Activated gamma-delta T cell treated with anti-CD3 and anti-CD28 coated beads, Interleukin-2, amount 50 U/mL, for 16 hours (primary cell): ENCODE results near the gene HOPX.
"Not testable (repeated sequence)": the region's sequence is repeated elsewhere in the genome, so short reads cannot be mapped to it uniquely, and the experiment has no call there.

Experiments used
- DNase-seq: peaks from one replicate; pipeline ENCODE4 v3.0.0-alpha.2; 2020; ENCODE audit warnings: low read depth

Gene HOPX

DNA sequence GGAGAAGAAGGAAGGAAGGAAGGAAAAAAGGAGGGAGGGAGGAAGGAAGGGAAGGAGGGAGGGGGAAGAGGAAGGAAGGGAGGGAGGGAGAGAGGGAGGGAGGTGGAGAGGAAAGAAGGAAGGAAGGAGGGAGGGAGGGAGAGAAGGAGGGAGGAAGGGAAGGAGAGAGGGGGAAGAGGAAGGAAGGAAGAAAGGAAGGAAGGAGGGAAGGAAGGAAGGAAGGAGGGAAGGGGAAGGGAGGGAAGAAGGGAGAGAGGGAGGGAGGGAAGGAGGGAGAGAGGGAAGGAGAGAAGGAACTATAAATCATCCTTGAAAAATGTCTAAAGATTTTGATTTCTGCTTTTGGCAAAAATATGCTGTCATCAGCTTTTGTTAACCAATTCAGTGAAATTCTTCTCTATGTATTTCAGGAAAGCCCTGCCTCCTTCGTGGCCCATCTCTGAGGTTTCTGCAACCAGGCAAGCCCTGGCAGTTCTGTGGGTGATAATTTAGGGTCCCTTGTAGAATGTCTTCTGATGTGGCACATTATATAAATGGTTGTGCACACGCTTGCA, 7.1 kb upstream of the HOPX start:
- DNase-seq = no peak

DNA sequence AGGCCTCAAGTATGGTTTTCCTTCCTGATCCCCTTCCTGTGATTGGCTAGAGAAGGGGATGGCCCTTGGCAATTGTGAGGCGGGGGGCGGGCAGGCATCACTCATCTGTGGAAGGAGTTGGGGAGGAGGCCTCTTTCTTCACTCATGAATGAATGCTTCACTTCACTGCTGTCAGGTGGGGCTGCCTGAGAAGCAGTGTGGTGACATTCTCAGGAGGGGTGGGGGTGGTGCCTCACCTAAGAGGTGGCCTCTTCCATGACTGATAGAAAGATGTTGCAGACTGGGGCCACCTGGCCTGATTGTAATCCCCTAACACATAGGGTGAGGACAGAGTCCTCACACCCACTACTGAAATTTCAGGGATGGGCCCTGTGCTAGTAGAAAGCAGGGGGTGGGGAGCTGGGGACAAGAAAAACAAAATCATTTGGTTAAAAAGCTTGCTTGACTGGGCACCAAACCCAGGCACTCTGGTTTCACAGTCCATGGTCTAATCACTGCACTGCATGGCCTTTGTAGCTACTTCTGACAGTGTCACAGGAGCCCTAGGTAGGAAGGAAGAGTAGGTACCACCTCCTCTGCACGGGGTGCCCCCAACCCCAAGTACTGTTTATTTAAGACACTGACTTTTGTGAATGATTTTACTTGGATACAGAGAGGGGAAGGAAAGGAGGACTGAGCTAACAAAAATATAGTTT, 5.6 kb upstream of the HOPX start:
- no peak for DNase-seq

DNA sequence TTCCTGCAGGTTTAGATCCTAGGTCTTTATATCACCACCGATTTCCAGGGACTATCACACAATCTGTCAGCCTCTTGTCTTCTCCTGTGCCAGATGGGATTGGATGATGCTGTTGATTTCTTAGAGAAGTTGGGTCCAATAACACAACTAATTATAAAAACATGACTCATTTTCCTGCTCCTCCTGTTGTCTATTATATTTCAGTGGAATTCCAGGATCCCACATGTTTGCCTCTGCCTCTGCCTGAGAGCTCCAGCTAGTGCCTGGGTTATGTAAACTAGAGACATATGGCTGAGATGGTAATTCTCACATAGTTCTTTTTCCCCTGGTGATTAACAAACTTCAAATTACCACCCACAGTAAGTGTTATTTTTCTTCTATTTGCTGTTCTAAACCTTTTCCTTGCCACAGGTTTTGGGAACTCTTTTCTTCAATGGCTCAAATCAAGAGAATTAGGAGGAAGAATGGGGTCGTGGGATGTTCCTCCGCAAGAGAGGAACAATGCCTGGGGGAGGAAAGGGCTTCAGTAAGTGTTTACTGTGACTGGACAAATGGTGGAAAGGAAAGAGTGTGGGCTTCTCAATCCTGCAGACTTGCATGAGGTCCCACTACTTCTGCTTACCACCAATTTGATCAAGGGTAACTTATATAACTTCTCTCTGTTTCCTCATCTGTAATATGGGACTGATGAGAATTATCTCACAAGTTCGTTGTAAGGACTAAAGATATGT, 3.4 kb upstream of the HOPX start:
- DNase-seq = no peak

DNA sequence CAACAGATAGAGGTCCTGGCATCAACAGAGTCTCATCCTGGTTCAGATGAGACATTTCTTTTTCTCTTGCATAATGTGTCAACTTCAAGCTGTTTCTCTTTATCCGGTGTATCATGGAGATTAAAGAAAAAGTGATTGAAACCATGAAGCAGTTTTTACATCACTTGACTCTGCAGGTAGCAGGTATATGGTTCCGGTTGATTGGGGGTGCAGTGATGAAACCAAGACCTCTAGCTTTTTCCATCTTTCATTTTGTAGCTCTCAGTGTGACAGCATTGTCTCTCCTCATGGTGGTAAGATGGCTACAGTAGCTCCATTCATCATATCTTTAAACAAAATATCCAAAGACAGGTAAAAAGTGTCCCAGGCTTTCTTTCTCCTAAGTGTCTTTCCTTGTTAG, 2.4 kb upstream of the HOPX start:
- no peak for DNase-seq

DNA sequence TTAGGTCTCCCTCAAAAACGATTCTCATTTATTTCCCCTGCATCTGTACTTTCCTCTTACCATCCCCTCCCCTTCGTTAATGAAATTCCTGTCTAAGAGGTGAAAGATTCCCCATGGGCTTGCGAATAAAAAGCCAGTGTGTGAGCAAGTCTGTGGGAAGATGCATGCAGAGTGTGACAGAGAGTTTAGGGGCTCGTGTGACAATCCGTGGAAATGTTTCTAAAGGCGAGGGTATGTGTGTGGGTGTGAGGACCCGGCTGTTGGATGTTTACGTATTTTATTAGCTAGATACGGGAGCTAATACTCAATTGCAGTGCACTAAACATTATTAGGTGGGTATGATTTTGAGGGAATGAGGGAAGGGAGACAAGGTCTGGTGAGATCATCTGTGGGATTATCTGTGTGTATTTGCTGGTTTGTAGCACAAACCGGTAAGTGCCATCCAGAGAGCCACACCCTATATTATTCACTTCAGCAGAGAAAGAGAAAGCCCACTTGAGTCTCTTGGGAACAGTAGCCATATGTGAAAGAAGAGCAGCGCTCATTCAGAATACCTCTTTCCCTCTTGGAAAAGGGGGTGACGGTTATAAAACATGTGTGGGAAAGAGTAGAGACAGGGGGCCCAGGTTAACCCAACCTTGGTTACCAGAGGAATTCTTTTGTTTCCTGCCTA, 893 bp upstream of the HOPX start:
- DNase-seq = no peak

DNA sequence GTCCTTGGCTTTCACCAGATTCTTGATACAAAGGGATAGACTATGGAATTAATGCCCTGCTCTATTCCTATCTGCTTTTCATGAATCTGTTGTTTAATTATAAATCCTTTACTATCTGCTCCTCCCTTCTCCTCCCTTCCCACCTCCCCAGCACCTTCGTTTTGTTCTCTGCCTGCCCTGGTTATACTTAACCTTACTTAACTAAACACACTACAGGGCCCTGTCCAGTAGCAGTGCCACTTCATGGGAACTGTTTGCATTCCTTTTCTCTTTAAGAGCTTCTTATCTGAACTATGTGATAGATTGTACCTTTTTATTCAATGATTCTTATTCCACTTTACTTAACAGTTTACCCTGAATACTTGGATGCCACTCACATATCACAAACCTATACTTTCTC, 830 bp downstream of the HOPX start:
- DNase-seq = no peak

DNA sequence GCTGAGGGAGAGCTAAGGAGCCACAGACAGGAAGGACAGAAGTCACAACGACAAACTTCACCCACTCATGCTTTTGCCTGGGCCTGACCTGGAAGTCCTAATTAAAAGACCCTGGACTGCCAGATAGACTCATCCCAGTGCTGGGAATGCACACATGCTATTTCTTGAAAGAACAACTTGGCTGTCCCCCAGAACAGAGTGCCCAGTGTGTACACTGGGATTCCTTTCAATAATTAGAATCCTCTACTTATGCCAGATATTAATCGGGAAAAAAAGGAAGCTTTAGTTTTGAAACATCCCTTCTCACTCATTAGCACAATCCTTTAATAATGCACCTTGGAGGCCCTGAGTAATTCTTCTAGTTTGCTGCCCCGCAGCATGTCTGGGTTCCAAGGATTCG, 3.4 kb downstream of the HOPX start:
- DNase-seq = no peak

DNA sequence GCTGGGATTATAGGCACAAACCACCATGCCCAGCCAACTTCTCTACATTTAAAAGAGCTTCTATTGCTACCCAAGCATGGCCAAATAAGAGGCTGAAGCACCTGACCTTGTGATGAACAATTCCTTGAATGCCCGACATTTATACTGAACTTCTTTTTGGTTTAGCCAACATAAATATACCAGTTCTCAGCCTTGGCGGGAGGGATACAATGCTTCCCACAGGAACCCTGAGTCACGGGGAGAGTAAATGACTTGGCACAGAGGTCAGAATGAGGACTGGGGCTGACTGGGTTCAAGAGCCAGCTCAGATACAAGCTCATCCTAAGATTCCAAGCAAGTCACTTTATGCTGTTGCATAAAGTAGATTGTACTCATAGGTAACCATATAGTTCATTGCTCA, 6.1 kb downstream of the HOPX start:
- DNase-seq = no peak

DNA sequence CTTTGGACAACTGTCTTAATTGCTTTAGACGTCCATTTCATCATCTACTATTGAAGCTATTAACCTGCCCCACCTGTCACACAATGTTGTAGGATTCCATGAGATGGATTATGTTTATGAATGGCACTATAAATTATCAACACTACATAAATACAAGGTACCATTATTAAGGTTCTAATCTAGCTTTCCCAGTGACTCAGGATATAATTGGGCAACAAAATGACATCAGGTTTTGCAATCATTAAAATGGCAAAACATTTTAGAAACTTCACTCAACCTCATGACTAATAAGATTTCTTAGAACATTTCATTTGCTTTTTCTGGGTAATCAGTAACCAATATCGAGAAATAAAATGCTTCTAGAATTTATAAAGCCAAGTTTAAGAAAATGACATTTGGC, 9.2 kb downstream of the HOPX start:
- DNase-seq = no peak

DNA sequence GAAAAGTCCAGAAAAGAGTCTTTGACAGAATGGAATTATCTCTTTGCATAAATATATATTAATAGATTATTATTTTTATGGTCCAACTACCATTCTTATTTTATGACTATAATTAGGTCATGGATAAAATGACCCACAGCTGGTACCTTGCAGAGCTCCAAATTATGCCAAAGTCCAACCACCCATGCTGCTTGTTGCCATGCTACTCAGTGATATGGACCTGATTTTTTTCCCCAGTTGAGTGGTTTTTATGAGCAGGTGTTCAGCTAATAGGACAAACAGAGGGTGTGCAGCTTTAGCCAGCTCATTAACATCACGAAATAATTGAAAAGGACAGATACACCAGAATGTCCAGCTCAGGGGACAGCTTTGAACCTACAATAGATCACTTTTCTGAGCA, 9.7 kb downstream of the HOPX start:
- DNase-seq = no peak

DNA sequence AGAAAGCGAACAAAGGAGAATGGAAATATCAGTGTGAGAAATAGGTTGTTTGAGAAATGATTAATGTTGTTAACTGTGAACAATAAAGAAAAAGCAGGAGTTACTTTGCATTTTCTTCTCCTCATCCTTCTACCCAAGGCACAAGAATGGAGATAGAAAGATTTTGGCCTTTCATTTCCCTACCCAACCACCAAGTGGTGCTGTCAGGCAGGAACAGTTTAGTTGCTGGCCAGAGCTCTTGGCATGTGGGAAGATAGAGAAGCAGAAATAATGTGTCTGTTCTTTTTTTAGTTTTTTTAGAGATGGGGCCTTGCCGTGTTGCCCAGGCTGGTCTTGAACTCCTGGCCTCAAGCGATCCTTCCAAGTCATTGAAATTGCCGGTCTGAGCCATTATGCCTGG, 12.8 kb downstream of the HOPX start:
- no peak for DNase-seq

DNA sequence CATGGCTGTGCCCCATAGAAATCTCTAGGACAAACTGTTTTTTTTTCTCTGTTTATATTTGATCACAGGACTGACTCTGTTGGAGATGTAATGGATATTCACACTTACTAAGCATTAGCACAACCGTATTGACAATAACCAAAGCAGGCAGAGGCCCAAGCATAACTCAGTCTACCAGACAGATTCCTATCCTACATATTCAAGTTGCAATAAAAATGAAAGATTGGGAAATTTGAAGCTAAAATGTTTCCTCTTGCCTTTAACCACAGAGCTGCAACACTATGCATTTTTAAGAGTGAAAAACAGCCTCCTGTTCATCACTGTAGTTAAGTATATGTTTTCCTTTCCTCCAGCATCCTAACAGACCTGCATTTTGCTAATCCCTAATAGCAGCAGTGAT, 13.7 kb downstream of the HOPX start:
- DNase-seq = not testable (repeated sequence)

DNA sequence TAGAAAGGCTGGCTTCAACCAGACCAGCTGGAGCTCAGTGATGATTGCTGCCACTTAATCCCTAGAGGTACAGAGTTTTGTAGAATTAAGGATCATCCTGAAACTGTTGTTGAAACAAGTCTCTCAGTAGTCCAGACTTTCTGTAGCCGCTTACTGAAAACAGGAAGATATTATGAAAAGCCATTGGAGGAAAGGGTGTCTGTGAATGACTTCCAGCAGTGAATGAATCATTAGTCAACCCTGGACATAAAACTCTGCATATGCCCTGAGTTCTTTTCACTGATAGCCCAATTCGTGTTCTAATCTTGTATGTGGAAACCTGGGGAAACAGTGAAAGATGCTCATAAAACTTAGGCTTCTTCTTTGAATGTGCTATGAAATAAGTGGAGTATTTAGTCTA, 14.8 kb downstream of the HOPX start:
- DNase-seq = no peak

DNA sequence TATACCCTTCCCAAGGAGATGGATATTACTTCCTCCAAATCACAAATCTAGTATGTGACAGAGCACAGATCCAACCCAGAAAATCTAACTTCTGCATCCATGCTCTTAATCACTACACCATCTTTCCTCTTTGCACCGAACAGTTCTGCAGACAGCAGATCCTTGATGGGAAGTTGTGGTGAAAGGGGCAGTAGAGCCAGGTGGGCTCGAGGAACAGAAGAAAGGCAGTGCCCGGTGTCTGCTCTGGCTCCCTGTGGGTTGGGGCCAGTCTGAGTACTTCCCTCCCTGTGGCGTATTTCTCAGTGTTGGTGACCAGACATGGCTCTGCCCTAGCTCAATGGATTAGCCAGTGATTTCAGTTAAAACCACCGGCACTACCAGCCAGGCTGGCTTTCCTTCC, 15.3 kb downstream of the HOPX start:
- no peak for DNase-seq

DNA sequence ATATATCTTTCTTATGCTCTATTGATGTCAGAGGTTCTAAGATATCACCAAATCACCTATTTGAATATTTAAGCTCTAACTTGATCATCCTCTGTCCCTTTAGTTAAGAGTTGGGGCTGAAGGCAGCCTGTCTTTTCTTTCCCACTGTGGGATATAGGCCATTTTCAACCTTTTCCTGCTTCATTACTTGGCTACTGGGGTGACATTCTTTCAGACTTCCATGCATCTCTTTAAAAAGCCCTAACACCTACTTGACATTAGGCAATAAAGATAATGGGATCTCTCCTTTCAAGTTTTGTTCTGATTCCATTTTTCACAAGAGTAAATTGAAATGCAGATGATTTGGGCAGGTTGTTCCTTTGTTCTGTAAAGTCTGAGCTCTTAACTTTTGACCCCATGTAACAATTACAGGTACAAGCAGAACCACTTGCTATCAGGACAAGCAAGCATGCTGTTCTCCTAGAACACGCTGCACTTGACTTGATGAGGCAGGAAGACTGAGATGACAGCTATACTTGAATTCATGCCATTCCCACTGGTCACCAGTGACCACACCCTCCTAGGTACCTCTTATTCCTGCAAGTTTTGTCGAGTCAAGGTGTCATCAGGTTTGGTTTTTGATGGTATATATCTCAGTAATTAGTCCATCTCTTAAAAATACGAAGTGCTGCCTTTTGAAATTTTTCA, 18.2 kb downstream of the HOPX start:
- DNase-seq = no peak

DNA sequence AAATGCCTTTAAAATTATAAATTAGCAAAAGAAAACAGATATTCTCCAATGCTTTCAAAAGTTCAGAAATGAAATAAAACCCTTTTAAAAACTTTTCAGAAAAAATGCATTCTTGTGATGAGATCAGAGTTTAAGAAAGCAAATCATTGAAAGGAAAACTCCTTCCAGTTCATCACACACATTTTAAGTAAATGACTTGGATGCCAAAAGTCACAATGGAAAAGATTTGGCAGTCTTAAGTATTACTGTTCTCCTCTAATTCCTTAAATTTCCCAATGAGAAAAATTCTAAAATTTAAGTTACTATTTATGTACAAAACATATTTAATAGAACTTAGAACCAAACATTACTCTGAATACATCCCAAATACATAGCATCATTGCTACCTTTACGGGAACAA, 21.1 kb downstream of the HOPX start:
- no peak for DNase-seq

DNA sequence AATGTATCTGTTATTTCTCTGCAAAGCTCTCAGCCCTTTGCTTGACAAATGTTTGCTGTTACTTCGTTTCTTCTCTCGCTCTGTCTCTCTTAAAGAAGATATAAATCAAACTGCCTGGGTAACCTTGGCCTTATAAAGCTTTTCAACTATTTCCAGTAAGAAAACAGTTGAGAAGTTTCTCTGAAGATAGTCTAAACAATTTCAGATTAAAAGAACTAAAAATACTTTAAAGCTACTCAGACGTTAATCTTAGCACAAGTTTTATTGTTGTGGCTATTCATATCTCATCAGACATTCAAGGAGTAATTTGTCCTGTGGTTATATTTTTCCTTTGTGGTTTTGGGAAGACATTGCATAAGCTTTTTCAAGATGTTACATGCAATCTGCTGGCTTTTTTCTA, 22.6 kb downstream of the HOPX start:
- DNase-seq = no peak

DNA sequence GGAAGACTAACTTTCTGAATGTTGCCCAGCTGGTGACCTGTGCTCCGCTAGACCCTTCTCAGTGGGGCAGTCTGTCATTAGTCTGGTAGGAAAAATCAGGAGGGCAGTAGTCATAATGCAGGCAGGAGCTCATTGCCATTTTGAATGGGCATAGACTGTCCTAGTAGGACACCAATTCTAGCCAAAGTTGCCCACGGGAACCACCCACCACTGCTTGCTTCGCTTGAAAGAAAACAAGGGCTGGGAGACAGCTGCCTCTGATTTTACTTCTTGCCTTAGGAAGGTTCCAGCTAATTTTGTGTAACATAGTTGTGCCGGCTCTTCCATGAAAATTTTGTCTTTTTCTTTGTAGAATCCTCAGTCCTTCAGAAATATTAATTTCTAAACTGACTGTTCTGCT, 23.3 kb downstream of the HOPX start:
- no peak for DNase-seq

DNA sequence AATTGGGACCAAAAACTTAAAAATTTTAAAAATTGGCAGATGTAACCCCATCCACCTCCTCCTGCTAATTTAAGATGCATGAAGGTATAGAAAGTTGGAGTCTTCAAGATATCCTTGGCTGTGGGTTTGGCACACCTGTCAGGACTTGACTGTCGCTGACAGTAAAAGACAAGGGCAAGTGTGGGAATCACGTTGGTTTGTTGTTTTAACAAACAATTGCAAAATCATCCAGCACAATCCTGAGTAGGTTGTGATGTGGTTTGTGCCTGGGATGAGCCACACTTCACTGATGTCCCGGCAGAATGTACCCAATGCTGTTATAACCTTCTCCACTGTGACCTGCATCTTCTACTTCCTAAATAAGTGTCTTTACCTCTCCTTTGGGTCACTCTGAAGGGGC, 24.0 kb downstream of the HOPX start:
- no peak for DNase-seq

DNA sequence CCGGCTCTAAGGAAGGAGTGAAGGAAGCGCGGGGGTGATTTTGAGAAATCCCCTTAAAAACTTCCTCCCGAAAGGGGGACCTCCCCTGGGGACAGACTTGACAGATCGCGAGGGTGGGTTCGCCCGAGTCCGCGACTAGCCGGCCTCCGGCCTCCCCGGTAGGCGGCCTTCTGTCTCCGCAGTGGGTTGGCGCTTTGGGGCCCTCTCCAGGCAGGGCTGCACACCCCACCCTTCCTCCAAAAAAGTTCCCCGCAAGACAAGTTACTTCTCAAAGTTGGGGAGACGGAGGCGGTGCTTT, 24.8 kb downstream of the HOPX start:
- DNase-seq = peak; percentile 46

DNA sequence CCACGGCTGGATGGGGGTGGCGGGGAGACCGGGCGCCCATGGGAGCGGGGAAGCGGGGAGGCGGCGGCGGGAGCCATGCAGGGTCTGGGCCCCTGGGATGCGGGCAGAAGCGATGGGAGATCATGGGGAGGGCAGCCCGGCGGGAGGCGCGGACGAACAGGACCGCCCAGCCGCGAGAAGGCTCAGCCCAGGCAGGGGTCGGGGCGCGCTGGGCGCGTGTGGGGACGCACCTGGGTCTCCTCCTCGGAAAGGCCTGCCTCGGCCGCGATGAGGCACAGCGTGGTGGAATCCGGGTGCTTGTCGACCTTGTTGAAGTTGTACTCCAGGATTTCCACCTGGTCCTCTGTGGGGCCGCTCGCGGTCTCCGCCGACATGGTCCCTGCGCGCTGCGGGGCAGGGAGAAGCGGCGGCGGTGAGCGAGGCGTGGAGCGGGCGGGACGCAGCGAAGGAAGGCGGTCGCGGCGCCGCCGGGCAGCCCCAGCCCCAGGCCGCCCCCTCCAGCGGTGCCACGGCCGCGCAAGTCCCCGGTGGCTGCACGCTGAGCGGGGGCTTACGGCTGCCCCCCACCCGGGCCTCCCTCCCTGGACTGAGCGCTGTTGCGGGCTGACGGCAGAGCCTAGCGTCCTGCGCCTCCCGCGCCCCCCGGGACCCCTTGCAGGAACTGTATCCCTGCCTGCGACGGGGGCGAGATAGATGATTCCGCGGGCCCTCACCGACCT, 25.3 kb downstream of the HOPX start:
- DNase-seq = no peak

DNA sequence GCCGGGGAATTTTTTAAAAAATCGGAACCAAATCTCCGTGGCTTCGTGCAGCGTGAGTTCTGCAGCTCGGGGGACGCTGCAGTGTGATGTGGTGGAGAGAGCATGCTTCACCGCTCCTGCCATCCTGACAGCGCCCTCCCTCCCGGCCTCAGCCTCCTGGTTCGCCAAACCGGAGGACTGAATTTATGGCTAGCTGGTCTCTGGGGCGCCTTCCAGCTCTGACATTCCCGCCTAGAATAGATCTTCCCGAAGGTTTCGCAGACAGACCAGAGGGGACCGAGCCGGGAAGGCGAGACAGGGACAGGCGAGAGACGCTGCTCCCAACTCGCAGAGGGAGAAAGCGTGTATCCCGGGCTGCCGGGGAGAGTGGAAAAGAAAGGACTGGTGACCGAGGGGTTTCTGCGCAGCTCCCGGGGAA, 25.9 kb downstream of the HOPX start:
- DNase-seq = no peak
